Measurements from ENCODE around the gene GPR151.

- TF ChIP-seq RFX5 (IDR thresholded peaks at IDR 0.05; ENCODE audit: low read length): no peak
- TF ChIP-seq CHD2 (IDR thresholded peaks at IDR 0.05; ENCODE audit: low read length, partially characterized antibody): no peak
- no peak for TF ChIP-seq MAX (IDR thresholded peaks at IDR 0.05; ENCODE audit: low read depth)
Measured at GRCh38 chr5:146538432-146538831, 22.4 kb upstream of the GPR151 start.

Data from SK-N-SH (cell line).